ENCODE data around the gene NPB. TPM values are rescaled to one million over a fixed set of nuclear protein-coding genes. Genes with fewer than 3 reads are reported as not detected.

Gene NPB
- total and polyA plus RNA-seq, 2 of the 8 experiments (the other 6 are each of a cell fraction or from before 2014, with no cell fraction given), result 1.5 to 2.5 TPM

DNA sequence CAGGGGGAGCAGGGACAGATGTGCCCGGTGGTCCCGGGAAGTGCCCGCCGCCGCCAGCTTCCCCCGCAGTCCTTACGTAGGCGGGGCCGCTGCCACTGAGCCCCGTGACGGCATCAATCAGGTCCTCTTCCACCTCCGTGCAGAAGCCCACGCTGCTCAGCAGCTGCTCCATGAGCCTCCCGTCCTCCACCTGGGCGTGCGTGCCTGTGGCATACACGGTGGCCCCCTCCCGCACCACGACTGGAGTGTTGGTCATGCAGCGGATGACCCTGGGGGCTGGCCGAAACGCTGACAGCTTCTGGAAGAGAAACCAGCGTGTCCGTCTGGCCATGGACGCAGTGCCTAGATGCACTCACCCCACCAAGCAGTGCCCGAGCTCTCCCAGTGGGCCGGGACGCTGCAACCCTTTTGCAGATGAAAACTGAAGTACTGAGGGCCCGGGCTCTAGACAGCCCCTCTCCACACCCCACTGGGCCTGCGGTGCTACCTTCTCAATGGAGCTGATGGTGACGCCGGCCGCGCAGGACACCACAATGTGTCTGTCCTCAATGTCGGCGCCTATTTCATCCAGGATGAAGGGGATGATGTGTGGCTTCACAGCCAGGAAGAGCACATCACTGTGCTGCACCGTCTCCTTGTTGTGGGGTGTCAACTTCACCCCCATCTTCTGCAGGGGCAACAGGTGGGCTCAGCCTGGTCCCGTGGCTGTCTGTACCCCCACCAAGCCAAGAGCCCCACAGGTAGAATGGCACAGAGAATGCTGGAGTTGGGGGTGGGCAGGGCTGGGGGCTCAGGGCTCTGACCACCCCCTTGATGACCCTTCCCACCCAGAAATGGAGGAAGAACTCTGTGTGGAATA, 33.0 kb downstream of the NPB start (continued):
- TF ChIP-seq, protein P1, sequence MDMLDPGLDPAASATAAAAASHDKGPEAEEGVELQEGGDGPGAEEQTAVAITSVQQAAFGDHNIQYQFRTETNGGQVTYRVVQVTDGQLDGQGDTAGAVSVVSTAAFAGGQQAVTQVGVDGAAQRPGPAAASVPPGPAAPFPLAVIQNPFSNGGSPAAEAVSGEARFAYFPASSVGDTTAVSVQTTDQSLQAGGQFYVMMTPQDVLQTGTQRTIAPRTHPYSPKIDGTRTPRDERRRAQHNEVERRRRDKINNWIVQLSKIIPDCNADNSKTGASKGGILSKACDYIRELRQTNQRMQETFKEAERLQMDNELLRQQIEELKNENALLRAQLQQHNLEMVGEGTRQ (IDR thresholded peaks at IDR 0.05; ENCODE audit: low read length), result no peak
- TF ChIP-seq CHD2 (IDR thresholded peaks at IDR 0.05; ENCODE audit: low read length), result no peak
- TF ChIP-seq, protein P2, sequence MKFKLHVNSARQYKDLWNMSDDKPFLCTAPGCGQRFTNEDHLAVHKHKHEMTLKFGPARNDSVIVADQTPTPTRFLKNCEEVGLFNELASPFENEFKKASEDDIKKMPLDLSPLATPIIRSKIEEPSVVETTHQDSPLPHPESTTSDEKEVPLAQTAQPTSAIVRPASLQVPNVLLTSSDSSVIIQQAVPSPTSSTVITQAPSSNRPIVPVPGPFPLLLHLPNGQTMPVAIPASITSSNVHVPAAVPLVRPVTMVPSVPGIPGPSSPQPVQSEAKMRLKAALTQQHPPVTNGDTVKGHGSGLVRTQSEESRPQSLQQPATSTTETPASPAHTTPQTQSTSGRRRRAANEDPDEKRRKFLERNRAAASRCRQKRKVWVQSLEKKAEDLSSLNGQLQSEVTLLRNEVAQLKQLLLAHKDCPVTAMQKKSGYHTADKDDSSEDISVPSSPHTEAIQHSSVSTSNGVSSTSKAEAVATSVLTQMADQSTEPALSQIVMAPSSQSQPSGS (IDR thresholded peaks at IDR 0.05; ENCODE audit: low read length), result no peak
- no peak for TF ChIP-seq EP300 (IDR thresholded peaks at IDR 0.05; ENCODE audit: borderline replicate concordance in 1 of 2, low read depth in 2 of 2, low read length in 2 of 2)
- no peak for TF ChIP-seq POU5F1 (IDR thresholded peaks at IDR 0.05; ENCODE audit: low read depth, low read length)
- TF ChIP-seq SIRT6 (IDR thresholded peaks at IDR 0.05; ENCODE audit: low read length), result no peak
- TF ChIP-seq CTBP2 (IDR thresholded peaks at IDR 0.05; ENCODE audit: borderline replicate concordance, insufficient read depth, insufficient read length, low read length), result no peak
- TF ChIP-seq CHD1 (IDR thresholded peaks at IDR 0.05; ENCODE audit: low read depth, low read length), result no peak
- TF ChIP-seq RXRA (IDR thresholded peaks at IDR 0.05; ENCODE audit: insufficient read depth, low read depth, low read length), result no peak
